ENCODE data around the gene CD300LF.

CD300LF gene

GRCh38 chr17:74712756-74713155 is at the start of gene CD300LF:
Gene CD300LF, minus strand, starts transcription at chr17:74712923. Its CDS starts 57 bp downstream, at chr17:74712866.
- H3K27ac ChIP-seq = no peak within 1 kb of the TSS
- TF ChIP-seq ZFX (IDR thresholded peaks at IDR 0.05; ENCODE audit: borderline replicate concordance) (no peak), CTCF (IDR thresholded peaks at IDR 0.05) (no peak)

- no peak for TF ChIP-seq CTCF (IDR thresholded peaks at IDR 0.05)
- TF ChIP-seq ZFX (IDR thresholded peaks at IDR 0.05; ENCODE audit: borderline replicate concordance) = no peak
- no peak overlapping the region for H3K27ac ChIP-seq
Observed at GRCh38 chr17:74761931-74762330, 49.2 kb upstream of the CD300LF start.

GRCh38 chr17:74761419-74761818 is 48.7 kb upstream of the CD300LF start:
- H3K27ac ChIP-seq = no peak overlapping the region
- TF ChIP-seq ZFX (IDR thresholded peaks at IDR 0.05; ENCODE audit: borderline replicate concordance) (no peak), CTCF (IDR thresholded peaks at IDR 0.05) (no peak)

GRCh38 chr17:74760404-74761105 is 47.8 kb upstream of the CD300LF start:
- no peak overlapping the region for H3K27ac ChIP-seq
- TF ChIP-seq CTCF (IDR thresholded peaks at IDR 0.05) = no peak
- no peak for TF ChIP-seq ZFX (IDR thresholded peaks at IDR 0.05; ENCODE audit: borderline replicate concordance)

GRCh38 chr17:74759941-74760340 is 47.2 kb upstream of the CD300LF start:
- no peak overlapping the region for H3K27ac ChIP-seq
- no peak for TF ChIP-seq ZFX (IDR thresholded peaks at IDR 0.05; ENCODE audit: borderline replicate concordance)

GRCh38 chr17:74759243-74759801 is 46.6 kb upstream of the CD300LF start:
- H3K27ac ChIP-seq = no peak overlapping the region
- no peak for TF ChIP-seq CTCF (IDR thresholded peaks at IDR 0.05)
- TF ChIP-seq ZFX (IDR thresholded peaks at IDR 0.05; ENCODE audit: borderline replicate concordance) = no peak

GRCh38 chr17:74758848-74759168 is 46.1 kb upstream of the CD300LF start:
- H3K27ac ChIP-seq = no peak overlapping the region
- no peak for TF ChIP-seq ZFX (IDR thresholded peaks at IDR 0.05; ENCODE audit: borderline replicate concordance)
- TF ChIP-seq CTCF (IDR thresholded peaks at IDR 0.05) = no peak

All from 22Rv1 (cell line).